Measurements from ENCODE around the gene TMOD2. TPM values are rescaled to one million over a fixed set of nuclear protein-coding genes. Genes with fewer than 3 reads are reported as not detected.

The TMOD2 gene
- total RNA-seq, 1 donor, result 9.8 TPM

DNA sequence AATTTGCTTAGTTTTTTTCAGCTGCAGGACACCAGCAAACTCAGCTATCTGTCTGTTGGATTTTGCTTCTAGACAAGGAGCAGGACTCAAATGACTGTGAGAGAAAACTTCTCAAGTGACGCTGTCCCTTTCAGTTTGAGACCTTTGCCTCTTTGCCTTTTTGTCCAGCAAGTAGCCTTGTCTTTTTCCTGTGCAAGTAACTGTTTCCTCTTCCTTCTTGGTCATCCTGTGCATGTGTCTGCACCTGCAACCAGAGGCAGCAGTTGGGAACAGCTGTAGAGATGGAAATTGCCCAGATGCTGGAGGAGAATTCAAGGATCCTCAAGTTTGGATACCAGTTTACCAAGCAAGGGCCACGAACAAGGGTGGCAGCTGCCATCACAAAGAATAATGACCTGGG, 54.7 kb downstream of the TMOD2 start:
- H3K79me2 ChIP-seq (ENCODE audit: insufficient read depth, low read length), result no peaks in the 10 kb centered on the region
- no peak overlapping the region for H3K4me3 ChIP-seq (ENCODE audit: insufficient read depth, low read length)
- no peak overlapping the region for H2AFZ ChIP-seq (ENCODE audit: low read length)
- H3K27me3 ChIP-seq (ENCODE audit: insufficient read depth, low read length), result no peaks in the 10 kb centered on the region
- DNase-seq (ENCODE audit: insufficient read length, low spot score, missing footprints), result no peak
- TF ChIP-seq CTCF (IDR thresholded peaks at IDR 0.05; ENCODE audit: extremely low read depth, low read depth, low read length), result no peak
- H3K4me2 ChIP-seq (ENCODE audit: insufficient read depth, low read length), result no peak overlapping the region
- H3K36me3 ChIP-seq (ENCODE audit: insufficient read depth, low read length), result no peaks in the 10 kb centered on the region
- H3K27ac ChIP-seq (ENCODE audit: low read depth, low read length), result no peak overlapping the region
- H3K4me1 ChIP-seq (ENCODE audit: insufficient read depth, low read length), result no peaks in the 10 kb centered on the region
- no peaks in the 10 kb centered on the region for H3K9me3 ChIP-seq (ENCODE audit: low read depth, low read length)
- no peaks in the 10 kb centered on the region for H4K20me1 ChIP-seq (ENCODE audit: insufficient read depth, low read length)

GRCh38 chr15:51809457-51809856, 58.1 kb downstream of the TMOD2 start:
- H3K9me3 ChIP-seq (ENCODE audit: low read depth, low read length), result no peaks in the 10 kb centered on the region
- no peak overlapping the region for H3K4me3 ChIP-seq (ENCODE audit: insufficient read depth, low read length)
- H3K27me3 ChIP-seq (ENCODE audit: insufficient read depth, low read length), result no peaks in the 10 kb centered on the region
- no peaks in the 10 kb centered on the region for H3K36me3 ChIP-seq (ENCODE audit: insufficient read depth, low read length)
- TF ChIP-seq CTCF (IDR thresholded peaks at IDR 0.05; ENCODE audit: extremely low read depth, low read depth, low read length), result no peak
- no peak overlapping the region for H3K4me2 ChIP-seq (ENCODE audit: insufficient read depth, low read length)
- H4K20me1 ChIP-seq (ENCODE audit: insufficient read depth, low read length), result no peaks in the 10 kb centered on the region
- no peak overlapping the region for H3K27ac ChIP-seq (ENCODE audit: low read depth, low read length)
- H3K79me2 ChIP-seq (ENCODE audit: insufficient read depth, low read length), result no peaks in the 10 kb centered on the region
- H2AFZ ChIP-seq (ENCODE audit: low read length), result no peak overlapping the region
- DNase-seq (ENCODE audit: insufficient read length, low spot score, missing footprints), result no peak
- H3K4me1 ChIP-seq (ENCODE audit: insufficient read depth, low read length), result no peaks in the 10 kb centered on the region

GRCh38 chr15:51812598-51812997, 61.2 kb downstream of the TMOD2 start:
- no peaks in the 10 kb centered on the region for H3K9me3 ChIP-seq (ENCODE audit: low read depth, low read length)
- no peak for DNase-seq (ENCODE audit: insufficient read length, low spot score, missing footprints)
- H4K20me1 ChIP-seq (ENCODE audit: insufficient read depth, low read length), result no peaks in the 10 kb centered on the region
- no peak overlapping the region for H3K4me3 ChIP-seq (ENCODE audit: insufficient read depth, low read length)
- no peak overlapping the region for H2AFZ ChIP-seq (ENCODE audit: low read length)
- no peaks in the 10 kb centered on the region for H3K27me3 ChIP-seq (ENCODE audit: insufficient read depth, low read length)
- no peak overlapping the region for H3K4me2 ChIP-seq (ENCODE audit: insufficient read depth, low read length)
- H3K36me3 ChIP-seq (ENCODE audit: insufficient read depth, low read length), result no peaks in the 10 kb centered on the region
- no peak for TF ChIP-seq CTCF (IDR thresholded peaks at IDR 0.05; ENCODE audit: extremely low read depth, low read depth, low read length)
- H3K27ac ChIP-seq (ENCODE audit: low read depth, low read length), result no peak overlapping the region
- H3K4me1 ChIP-seq (ENCODE audit: insufficient read depth, low read length), result no peaks in the 10 kb centered on the region
- no peaks in the 10 kb centered on the region for H3K79me2 ChIP-seq (ENCODE audit: insufficient read depth, low read length)

DNA sequence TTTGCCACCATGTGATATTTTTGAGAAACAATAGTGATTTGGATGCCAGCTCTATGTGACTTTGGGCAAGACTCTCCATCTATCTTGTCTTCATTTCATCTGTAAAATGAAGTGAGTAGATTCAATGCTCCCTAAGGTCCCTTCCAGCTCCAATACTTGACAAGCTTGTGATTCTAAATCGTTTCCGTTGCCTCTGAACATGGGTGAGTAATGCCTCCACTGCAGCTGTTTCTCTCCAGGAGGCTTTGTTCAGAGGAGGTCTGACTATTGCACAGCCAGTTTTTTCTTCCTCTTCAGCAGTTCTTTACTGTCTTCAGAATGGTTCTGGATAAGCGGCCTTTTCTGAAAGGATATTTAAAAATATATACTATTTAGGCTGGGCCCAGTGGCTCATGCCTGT, 63.2 kb downstream of the TMOD2 start:
- Histone ChIP-seq H3K4me2 (ENCODE audit: insufficient read depth, low read length) (no peak overlapping the region), H4K20me1 (ENCODE audit: insufficient read depth, low read length) (no peaks in the 10 kb centered on the region), H3K9me3 (ENCODE audit: low read depth, low read length) (no peaks in the 10 kb centered on the region), H3K4me1 (ENCODE audit: insufficient read depth, low read length) (no peaks in the 10 kb centered on the region), H3K27ac (ENCODE audit: low read depth, low read length) (no peak overlapping the region), H3K27me3 (ENCODE audit: insufficient read depth, low read length) (no peaks in the 10 kb centered on the region), H3K4me3 (ENCODE audit: insufficient read depth, low read length) (no peak overlapping the region), H2AFZ (ENCODE audit: low read length) (no peak overlapping the region), H3K79me2 (ENCODE audit: insufficient read depth, low read length) (no peaks in the 10 kb centered on the region), H3K36me3 (ENCODE audit: insufficient read depth, low read length) (no peaks in the 10 kb centered on the region)
- DNase-seq (ENCODE audit: insufficient read length, low spot score, missing footprints), result no peak
- no peak for TF ChIP-seq CTCF (IDR thresholded peaks at IDR 0.05; ENCODE audit: extremely low read depth, low read depth, low read length)

All from osteoblast (primary cell).